ENCODE results near the gene SSBP3. TPM values are rescaled to one million over a fixed set of nuclear protein-coding genes. Genes with fewer than 3 reads are reported as not detected.
A peak's percentile ranks its signal among the peaks of the same experiment; 100 is the strongest.

Gene SSBP3
- polyA plus RNA-seq, 1 of the 3 experiments (the other 2 are of a cell fraction), result 26.2 TPM

DNA sequence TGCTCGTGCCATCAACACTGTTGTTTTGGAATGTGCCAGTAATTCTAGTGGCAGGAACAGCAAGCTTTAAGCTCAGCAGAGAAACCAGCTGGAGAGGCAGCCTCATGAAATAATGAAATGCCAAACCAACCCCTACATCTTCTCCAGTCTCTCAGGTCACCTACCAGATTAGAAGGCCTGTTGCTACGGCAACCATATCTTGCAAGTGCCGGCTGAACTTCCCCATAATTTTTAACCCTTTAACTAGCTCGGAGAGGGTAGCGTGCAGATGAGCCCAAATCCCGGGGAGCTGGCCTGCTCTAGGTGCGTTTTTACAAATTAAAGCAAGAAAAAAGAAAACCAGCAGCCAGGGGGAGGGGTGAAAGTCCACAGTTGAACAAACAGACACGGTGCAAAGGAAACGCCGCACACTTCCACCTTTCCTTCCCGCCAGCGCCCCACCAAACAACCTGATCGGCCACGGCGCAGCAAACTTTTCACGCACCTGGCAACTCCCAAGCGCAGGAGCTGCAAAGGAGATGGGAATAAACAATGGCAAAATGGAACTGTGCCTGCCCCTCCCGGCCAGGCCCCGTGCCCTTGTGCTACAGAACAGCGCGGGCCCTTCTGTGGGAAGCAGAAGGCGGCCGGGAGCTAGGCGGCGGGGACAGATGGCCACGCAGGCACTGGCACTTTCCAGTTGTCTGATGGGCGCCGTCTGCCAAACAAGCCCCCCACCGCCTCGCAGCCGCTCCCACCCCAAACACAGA is 50.1 kb downstream of the SSBP3 start:
- no peak overlapping the region for H3K4me3 ChIP-seq (ENCODE audit: low read depth in 2 of 2, low read length in 1 of 2)
- no peaks in the 10 kb centered on the region for H3K27me3 ChIP-seq (ENCODE audit: insufficient read depth)
- 85% methylated on average over 23 of the region's 31 CpGs for WGBS (ENCODE audit: low lambda C conversion rate)
- ChIA-PET CTCF (interaction anchor here (0.8 to 1.5 kb wide), 7 partner anchors 11 to 134 kb away, joined by 3 to 5 read pairs (median 4); no protein-coding TSS in a partner anchor), POLR2A (interaction anchor here (0.8 kb wide), 1 partner anchor 30 kb away, joined by 3 read pairs; no protein-coding TSS in a partner anchor)
- peak overlapping the region in 1 of 2 experiments; percentile 36; a peak in 2 of 4 replicates for H3K27ac ChIP-seq (ENCODE audit: low read depth in 2 of 2, low read length in 1 of 2)
- peaks cover 0 to 69% of the 10 kb centered on the region in 2 experiments; a peak in 2 of 4 replicates for H3K4me1 ChIP-seq (ENCODE audit: control insufficient read depth in 1 of 2, insufficient read depth in 2 of 2, low read depth in 1 of 2, low read length in 1 of 2)
- no peaks in the 10 kb centered on the region for H3F3A ChIP-seq (replicated peaks; ENCODE audit: insufficient read depth)
- H3K9ac ChIP-seq, result no peak overlapping the region
- no peaks in the 10 kb centered on the region for H3K9me2 ChIP-seq
- H3K79me2 ChIP-seq (ENCODE audit: insufficient read depth), result peaks cover 7% of the 10 kb centered on the region; the same call in 1 of the 2 replicates
- H2AFZ ChIP-seq (ENCODE audit: low read depth), result no peak overlapping the region
- DNase-seq, result peak; percentile 62
- peaks cover 0 to 10% of the 10 kb centered on the region in 2 experiments for H3K36me3 ChIP-seq (replicated peaks in 1 of 2; ENCODE audit: control insufficient read depth in 1 of 2, insufficient read depth in 2 of 2, low read length in 1 of 2)
- no peaks in the 10 kb centered on the region for H3K9me3 ChIP-seq
- TF ChIP-seq MXI1 (IDR thresholded peaks at IDR 0.05; ENCODE audit: low read depth, low read length) (0 out of 2 replicates have a peak, but pooled peaks have one; percentile 11), GATA2 (CRISPR knock-in tag; IDR thresholded peaks at IDR 0.05) (no peak; the same call in 1 of the 2 replicates)
- H4K20me1 ChIP-seq (ENCODE audit: insufficient read depth), result peaks cover 38% of the 10 kb centered on the region
- H3K4me2 ChIP-seq, result no peak overlapping the region

DNA sequence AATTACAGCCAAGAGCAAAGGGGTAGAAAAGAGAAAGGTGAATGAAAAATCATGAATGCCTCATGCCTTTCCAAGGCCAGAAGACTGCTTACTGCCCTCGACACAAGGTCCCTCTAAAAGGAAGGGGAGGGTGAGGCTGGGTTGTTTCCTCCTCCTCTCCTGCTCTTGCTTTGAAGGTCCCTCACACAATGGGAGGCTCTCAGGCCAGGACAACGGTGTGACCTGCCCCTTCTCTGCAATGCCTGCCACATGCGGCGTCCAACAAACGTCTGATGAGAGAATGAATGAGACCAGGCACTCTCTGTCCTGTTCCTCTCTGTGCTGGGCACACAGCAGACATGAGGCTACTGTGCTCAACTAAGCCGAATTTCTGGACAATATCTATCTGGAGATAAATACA is 51.3 kb downstream of the SSBP3 start:
- 91% methylated on average over 6 of the region's 6 CpGs for WGBS (ENCODE audit: low lambda C conversion rate)
- Histone ChIP-seq H4K20me1 (ENCODE audit: insufficient read depth) (peaks cover 34% of the 10 kb centered on the region), H3K9me3 (no peaks in the 10 kb centered on the region), H3K27me3 (ENCODE audit: insufficient read depth) (no peaks in the 10 kb centered on the region), H3F3A (replicated peaks; ENCODE audit: insufficient read depth) (no peaks in the 10 kb centered on the region), H3K4me1 (ENCODE audit: control insufficient read depth in 1 of 2, insufficient read depth in 2 of 2, low read depth in 1 of 2, low read length in 1 of 2) (peaks cover 0 to 73% of the 10 kb centered on the region in 2 experiments; a peak in 2 of 4 replicates), H3K9me2 (no peaks in the 10 kb centered on the region), H3K4me2 (no peak overlapping the region), H2AFZ (ENCODE audit: low read depth) (no peak overlapping the region), H3K4me3 (ENCODE audit: low read depth in 2 of 2, low read length in 1 of 2) (no peak overlapping the region), H3K27ac (ENCODE audit: low read depth in 2 of 2, low read length in 1 of 2) (peak overlapping the region in 1 of 2 experiments; percentile 66; a peak in 2 of 4 replicates), H3K36me3 (replicated peaks in 1 of 2; ENCODE audit: control insufficient read depth in 1 of 2, insufficient read depth in 2 of 2, low read length in 1 of 2) (peaks cover 0 to 10% of the 10 kb centered on the region in 2 experiments), H3K9ac (no peak overlapping the region), H3K79me2 (ENCODE audit: insufficient read depth) (0 out of 2 replicates have a peak, but pooled peaks cover 5% of the 10 kb centered on the region)
- CTCF ChIA-PET, result interaction anchor here (0.6 to 1.0 kb wide), 3 partner anchors 22 to 134 kb away, joined by 3 read pairs; no protein-coding TSS in a partner anchor
- no peak for DNase-seq
- POLR2A ChIA-PET, result no interaction called here
- TF ChIP-seq FOSL2 (IDR thresholded peaks at IDR 0.05; ENCODE audit: borderline replicate concordance, low read depth) (no peak), SIN3A (IDR thresholded peaks at IDR 0.05; ENCODE audit: borderline replicate concordance, low read depth, low read length) (no peak), GATA2 (CRISPR knock-in tag; IDR thresholded peaks at IDR 0.05) (no peak), ELF1 (IDR thresholded peaks at IDR 0.05) (no peak), JUND (IDR thresholded peaks at IDR 0.05) (no peak), CHD2 (IDR thresholded peaks at IDR 0.05; ENCODE audit: low read length, partially characterized antibody) (no peak), TCF12 (IDR thresholded peaks at IDR 0.05) (no peak), MXI1 (IDR thresholded peaks at IDR 0.05; ENCODE audit: low read depth, low read length) (no peak), RAD21 (IDR thresholded peaks at IDR 0.05; ENCODE audit: low read length) (no peak), YY1 (IDR thresholded peaks at IDR 0.05; ENCODE audit: low read depth) (no peak)
- TF ChIP-seq, protein P1, sequence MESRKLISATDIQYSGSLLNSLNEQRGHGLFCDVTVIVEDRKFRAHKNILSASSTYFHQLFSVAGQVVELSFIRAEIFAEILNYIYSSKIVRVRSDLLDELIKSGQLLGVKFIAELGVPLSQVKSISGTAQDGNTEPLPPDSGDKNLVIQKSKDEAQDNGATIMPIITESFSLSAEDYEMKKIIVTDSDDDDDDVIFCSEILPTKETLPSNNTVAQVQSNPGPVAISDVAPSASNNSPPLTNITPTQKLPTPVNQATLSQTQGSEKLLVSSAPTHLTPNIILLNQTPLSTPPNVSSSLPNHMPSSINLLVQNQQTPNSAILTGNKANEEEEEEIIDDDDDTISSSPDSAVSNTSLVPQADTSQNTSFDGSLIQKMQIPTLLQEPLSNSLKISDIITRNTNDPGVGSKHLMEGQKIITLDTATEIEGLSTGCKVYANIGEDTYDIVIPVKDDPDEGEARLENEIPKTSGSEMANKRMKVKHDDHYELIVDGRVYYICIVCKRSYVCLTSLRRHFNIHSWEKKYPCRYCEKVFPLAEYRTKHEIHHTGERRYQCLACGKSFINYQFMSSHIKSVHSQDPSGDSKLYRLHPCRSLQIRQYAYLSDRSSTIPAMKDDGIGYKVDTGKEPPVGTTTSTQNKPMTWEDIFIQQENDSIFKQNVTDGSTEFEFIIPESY (IDR thresholded peaks at IDR 0.05; ENCODE audit: borderline replicate concordance, low read depth), result no peak
- TF ChIP-seq, protein P2, sequence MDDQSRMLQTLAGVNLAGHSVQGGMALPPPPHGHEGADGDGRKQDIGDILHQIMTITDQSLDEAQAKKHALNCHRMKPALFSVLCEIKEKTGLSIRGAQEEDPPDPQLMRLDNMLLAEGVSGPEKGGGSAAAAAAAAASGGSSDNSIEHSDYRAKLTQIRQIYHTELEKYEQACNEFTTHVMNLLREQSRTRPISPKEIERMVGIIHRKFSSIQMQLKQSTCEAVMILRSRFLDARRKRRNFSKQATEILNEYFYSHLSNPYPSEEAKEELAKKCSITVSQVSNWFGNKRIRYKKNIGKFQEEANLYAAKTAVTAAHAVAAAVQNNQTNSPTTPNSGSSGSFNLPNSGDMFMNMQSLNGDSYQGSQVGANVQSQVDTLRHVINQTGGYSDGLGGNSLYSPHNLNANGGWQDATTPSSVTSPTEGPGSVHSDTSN (IDR thresholded peaks at IDR 0.05), result no peak
- TF ChIP-seq, protein P3, sequence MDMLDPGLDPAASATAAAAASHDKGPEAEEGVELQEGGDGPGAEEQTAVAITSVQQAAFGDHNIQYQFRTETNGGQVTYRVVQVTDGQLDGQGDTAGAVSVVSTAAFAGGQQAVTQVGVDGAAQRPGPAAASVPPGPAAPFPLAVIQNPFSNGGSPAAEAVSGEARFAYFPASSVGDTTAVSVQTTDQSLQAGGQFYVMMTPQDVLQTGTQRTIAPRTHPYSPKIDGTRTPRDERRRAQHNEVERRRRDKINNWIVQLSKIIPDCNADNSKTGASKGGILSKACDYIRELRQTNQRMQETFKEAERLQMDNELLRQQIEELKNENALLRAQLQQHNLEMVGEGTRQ (IDR thresholded peaks at IDR 0.05; ENCODE audit: borderline replicate concordance, low read depth, low read length), result no peak
